ENCODE results near the gene TFAP2A. TPM values are rescaled to one million over a fixed set of nuclear protein-coding genes. Genes with fewer than 3 reads are reported as not detected.

Gene TFAP2A
- total and polyA plus RNA-seq, 2 donors (not counting 1 experiment from before 2014, with no cell fraction given): 0.03 TPM; not detected in 1

DNA sequence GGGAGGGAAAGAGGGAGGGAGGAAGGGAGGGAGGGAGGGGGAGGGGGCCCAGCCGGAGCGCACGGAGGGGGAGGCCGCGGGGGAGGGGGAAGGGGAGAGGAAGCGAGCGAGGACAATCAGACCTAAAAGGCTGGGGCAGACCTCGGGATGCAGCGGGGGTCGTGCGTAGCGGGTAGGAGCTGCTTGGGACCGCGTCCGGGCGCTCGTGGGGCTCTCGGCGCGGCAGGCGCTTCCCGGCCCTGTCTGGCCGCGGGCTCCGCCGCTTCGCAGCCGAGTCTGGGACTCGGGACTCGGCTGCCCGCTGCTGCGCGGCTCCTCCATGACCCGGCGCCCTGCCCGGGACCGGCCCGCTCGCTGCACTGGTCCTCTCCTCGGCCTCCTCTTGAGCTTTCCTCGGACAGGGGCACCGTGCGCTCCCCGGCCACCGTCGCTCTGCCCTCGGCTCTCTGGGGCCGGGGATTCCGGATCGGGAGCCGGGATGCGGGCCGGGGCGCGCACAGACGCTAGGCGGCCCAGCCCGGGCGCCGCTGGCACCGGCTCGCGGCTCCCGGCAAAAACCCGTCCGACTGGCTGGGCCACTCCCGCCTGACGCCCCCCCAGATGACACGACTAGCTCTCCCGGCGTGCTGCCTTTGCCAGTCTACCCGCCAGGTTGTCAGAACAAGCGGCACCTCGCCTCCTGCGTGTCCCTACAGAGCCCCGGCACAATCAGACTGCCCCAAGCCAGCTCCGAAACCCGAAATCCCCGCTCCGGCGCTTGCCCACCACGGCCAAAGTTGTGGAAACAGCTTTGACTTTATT lies 2.2 kb downstream of the TFAP2A start:
- H3K27me3 ChIP-seq (ENCODE audit: control insufficient read depth, insufficient read depth, low read length): peaks cover 77% of the 10 kb centered on the region
- H3K4me3 ChIP-seq (replicated peaks in 1 of 4; ENCODE audit: control extremely low read depth in 1 of 4, insufficient read depth in 1 of 4, low read depth in 3 of 4, low read length in 4 of 4): peak overlapping the region; percentile 69 to 80 (median 73)
- TF ChIP-seq EZH2 (IDR thresholded peaks at IDR 0.05; ENCODE audit: low read length, missing control alignments): peak; percentile 98
- TF ChIP-seq CTCF (conservative IDR thresholded peaks at IDR 0.05 in 1 of 2, IDR thresholded peaks at IDR 0.05 in 1 of 2; ENCODE audit: low read depth in 1 of 2, low read length in 2 of 2): no peak
- H3K9me3 ChIP-seq (ENCODE audit: control insufficient read depth, insufficient read depth, low read depth, low read length): no peaks in the 10 kb centered on the region
- H2AFZ ChIP-seq (ENCODE audit: low read length): peak overlapping the region; percentile 46
- no peaks in the 10 kb centered on the region for H3K79me2 ChIP-seq (ENCODE audit: control insufficient read depth, insufficient read depth, low read length)
- no peaks in the 10 kb centered on the region for H3K36me3 ChIP-seq (ENCODE audit: control insufficient read depth, insufficient read depth, low read length)
- DNase-seq (ENCODE audit: low read depth in 2 of 2): peak in 1 of 2 donors; percentile 27
- no peaks in the 10 kb centered on the region for H4K20me1 ChIP-seq (ENCODE audit: control insufficient read depth, extremely low read depth, insufficient read depth, low read length)
- H3K27ac ChIP-seq (ENCODE audit: insufficient read depth, low read length): no peak overlapping the region
- H3K9ac ChIP-seq (ENCODE audit: insufficient read depth, low read length): no peak overlapping the region
- H3K4me1 ChIP-seq (ENCODE audit: control insufficient read depth, extremely low read depth, insufficient read depth, low read length): no peaks in the 10 kb centered on the region
- peak overlapping the region; percentile 66 for H3K4me2 ChIP-seq (ENCODE audit: extremely low read depth, insufficient read depth, low read length)

DNA sequence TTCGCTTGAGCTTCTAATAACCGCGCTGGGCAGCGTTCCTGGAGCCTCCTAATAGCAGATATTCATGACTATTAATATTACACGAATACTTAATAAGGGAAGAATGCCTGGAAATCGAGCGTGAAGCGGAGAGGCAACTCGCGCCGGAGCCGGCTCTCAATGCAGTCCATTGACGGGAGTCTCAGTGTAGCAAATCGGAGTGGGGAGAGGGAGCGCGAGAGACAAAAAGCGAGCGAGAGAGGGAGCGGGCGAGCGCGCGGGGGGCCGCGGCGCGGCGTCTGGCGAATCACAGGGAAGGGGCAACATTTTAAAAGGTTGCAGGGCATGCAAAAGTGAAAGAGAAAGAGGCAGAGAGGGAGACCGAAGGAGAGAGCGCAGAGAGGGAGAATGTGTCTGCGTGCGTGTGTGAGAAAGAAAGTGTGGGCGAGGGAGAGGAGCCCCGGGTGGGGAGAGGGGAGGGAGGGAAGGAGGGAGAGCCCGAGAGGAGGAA lies 2.9 kb downstream of the TFAP2A start:
- Histone ChIP-seq H3K4me1 (ENCODE audit: control insufficient read depth, extremely low read depth, insufficient read depth, low read length) (no peaks in the 10 kb centered on the region), H2AFZ (ENCODE audit: low read length) (peak overlapping the region; percentile 48), H3K79me2 (ENCODE audit: control insufficient read depth, insufficient read depth, low read length) (no peaks in the 10 kb centered on the region), H3K9me3 (ENCODE audit: control insufficient read depth, insufficient read depth, low read depth, low read length) (no peaks in the 10 kb centered on the region), H3K4me3 (replicated peaks in 1 of 4; ENCODE audit: control extremely low read depth in 1 of 4, insufficient read depth in 1 of 4, low read depth in 3 of 4, low read length in 4 of 4) (peak overlapping the region; percentile 69 to 80 (median 73)), H3K4me2 (ENCODE audit: extremely low read depth, insufficient read depth, low read length) (peak overlapping the region; percentile 92), H3K27ac (ENCODE audit: insufficient read depth, low read length) (no peak overlapping the region), H4K20me1 (ENCODE audit: control insufficient read depth, extremely low read depth, insufficient read depth, low read length) (no peaks in the 10 kb centered on the region), H3K36me3 (ENCODE audit: control insufficient read depth, insufficient read depth, low read length) (no peaks in the 10 kb centered on the region), H3K9ac (ENCODE audit: insufficient read depth, low read length) (no peak overlapping the region), H3K27me3 (ENCODE audit: control insufficient read depth, insufficient read depth, low read length) (peaks cover 73% of the 10 kb centered on the region)
- DNase-seq (ENCODE audit: low read depth in 2 of 2): peak; percentile 38 to 44
- TF ChIP-seq CTCF (conservative IDR thresholded peaks at IDR 0.05 in 1 of 2, IDR thresholded peaks at IDR 0.05 in 1 of 2; ENCODE audit: low read depth in 1 of 2, low read length in 2 of 2) (no peak), EZH2 (IDR thresholded peaks at IDR 0.05; ENCODE audit: low read length, missing control alignments) (no peak)

- H3K4me3 ChIP-seq (replicated peaks in 1 of 4; ENCODE audit: control extremely low read depth in 1 of 4, insufficient read depth in 1 of 4, low read depth in 3 of 4, low read length in 4 of 4): peak overlapping the region; percentile 69 to 80 (median 73)
- H3K79me2 ChIP-seq (ENCODE audit: control insufficient read depth, insufficient read depth, low read length): no peaks in the 10 kb centered on the region
- H3K36me3 ChIP-seq (ENCODE audit: control insufficient read depth, insufficient read depth, low read length): no peaks in the 10 kb centered on the region
- peak; percentile 86 for TF ChIP-seq EZH2 (IDR thresholded peaks at IDR 0.05; ENCODE audit: low read length, missing control alignments)
- TF ChIP-seq CTCF (conservative IDR thresholded peaks at IDR 0.05 in 1 of 2, IDR thresholded peaks at IDR 0.05 in 1 of 2; ENCODE audit: low read depth in 1 of 2, low read length in 2 of 2): no peak
- no peaks in the 10 kb centered on the region for H4K20me1 ChIP-seq (ENCODE audit: control insufficient read depth, extremely low read depth, insufficient read depth, low read length)
- H3K4me1 ChIP-seq (ENCODE audit: control insufficient read depth, extremely low read depth, insufficient read depth, low read length): no peaks in the 10 kb centered on the region
- peaks cover 69% of the 10 kb centered on the region for H3K27me3 ChIP-seq (ENCODE audit: control insufficient read depth, insufficient read depth, low read length)
- peak overlapping the region; percentile 48 for H2AFZ ChIP-seq (ENCODE audit: low read length)
- DNase-seq (ENCODE audit: low read depth in 2 of 2): no peak
- H3K27ac ChIP-seq (ENCODE audit: insufficient read depth, low read length): no peak overlapping the region
- no peak overlapping the region for H3K9ac ChIP-seq (ENCODE audit: insufficient read depth, low read length)
- H3K4me2 ChIP-seq (ENCODE audit: extremely low read depth, insufficient read depth, low read length): peak overlapping the region; percentile 92
- no peaks in the 10 kb centered on the region for H3K9me3 ChIP-seq (ENCODE audit: control insufficient read depth, insufficient read depth, low read depth, low read length)
These were observed 3.5 kb downstream of the TFAP2A start for GRCh38 chr6:10411131-10411970.

Measured in fibroblast of lung (primary cell).